ENCODE data around the gene PDE3A.
"Not testable (repeated sequence)": the region's sequence is repeated elsewhere in the genome, so short reads cannot be mapped to it uniquely, and the experiment has no call there.

PDE3A gene

GRCh38 chr12:20548611-20549010 lies 180.3 kb downstream of the PDE3A start:
- TF ChIP-seq CTCF (IDR thresholded peaks at IDR 0.05; ENCODE audit: low read depth, low read length), result no peak
- no peak for DNase-seq (ENCODE audit: low read depth, low spot score)
- in situ Hi-C loops (cut with HindIII; ENCODE audit: low sequenced_read_pairs), result no loop called here
- no peak overlapping the region for H3K4me3 ChIP-seq (ENCODE audit: low read depth, low read length)

- TF ChIP-seq CTCF (IDR thresholded peaks at IDR 0.05; ENCODE audit: low read depth, low read length), result peak; percentile 83
- in situ Hi-C loops (cut with HindIII; ENCODE audit: low sequenced_read_pairs), result no loop called here
- peak; percentile 49 for DNase-seq (ENCODE audit: low read depth, low spot score)
- no peak overlapping the region for H3K4me3 ChIP-seq (ENCODE audit: low read depth, low read length)
Observed at GRCh38 chr12:20549108-20549719, 180.9 kb downstream of the PDE3A start.

GRCh38 chr12:20551742-20552442 lies 183.6 kb downstream of the PDE3A start:
- H3K4me3 ChIP-seq (ENCODE audit: low read depth, low read length); DNase-seq (ENCODE audit: low read depth, low spot score); in situ Hi-C loops (cut with HindIII; ENCODE audit: low sequenced_read_pairs): not testable (repeated sequence)

- in situ Hi-C loops (cut with HindIII; ENCODE audit: low sequenced_read_pairs); DNase-seq (ENCODE audit: low read depth, low spot score); H3K4me3 ChIP-seq (ENCODE audit: low read depth, low read length): not testable (repeated sequence)
Observed at GRCh38 chr12:20552586-20552985, 184.2 kb downstream of the PDE3A start.

- TF ChIP-seq CTCF (IDR thresholded peaks at IDR 0.05; ENCODE audit: low read depth, low read length), result no peak
- in situ Hi-C loops (cut with HindIII; ENCODE audit: low sequenced_read_pairs), result no loop called here
- no peak overlapping the region for H3K4me3 ChIP-seq (ENCODE audit: low read depth, low read length)
- no peak for DNase-seq (ENCODE audit: low read depth, low spot score)
Observed at GRCh38 chr12:20555015-20555414, 186.7 kb downstream of the PDE3A start.

GRCh38 chr12:20555771-20556170 lies 187.4 kb downstream of the PDE3A start:
- TF ChIP-seq CTCF (IDR thresholded peaks at IDR 0.05; ENCODE audit: low read depth, low read length), result no peak
- no peak overlapping the region for H3K4me3 ChIP-seq (ENCODE audit: low read depth, low read length)
- in situ Hi-C loops (cut with HindIII; ENCODE audit: low sequenced_read_pairs), result no loop called here
- no peak for DNase-seq (ENCODE audit: low read depth, low spot score)

- DNase-seq (ENCODE audit: low read depth, low spot score), result no peak
- in situ Hi-C loops (cut with HindIII; ENCODE audit: low sequenced_read_pairs), result no loop called here
- no peak for TF ChIP-seq CTCF (IDR thresholded peaks at IDR 0.05; ENCODE audit: low read depth, low read length)
- no peak overlapping the region for H3K4me3 ChIP-seq (ENCODE audit: low read depth, low read length)
Observed at GRCh38 chr12:20557096-20557495, 188.8 kb downstream of the PDE3A start.
